Parathyroid adenoma (tissue), 2 donors: ENCODE results near the gene AKT2.
A peak's percentile ranks its signal among the peaks of the same experiment; 100 is the strongest.
"Not testable (repeated sequence)": the region's sequence is repeated elsewhere in the genome, so short reads cannot be mapped to it uniquely, and the experiment has no call there.

Experiments
- H2AFZ ChIP-seq: fragments of 300-600 bp; sonication (generic); one replicate; pipeline ENCODE4 v1.7.0; 2017; ENCODE audit warnings: antibody characterized with exemption, mild to moderate bottlenecking
- H3K27ac ChIP-seq: fragments of 300-600 bp; sonication (generic); one replicate; pipeline ENCODE4 v1.7.0; 2017
- H3K27me3 ChIP-seq: fragments of 300-600 bp; sonication (generic); one replicate; pipeline ENCODE4 v1.7.0; 2017; ENCODE audit warnings: low read length; ENCODE audit not compliant: control insufficient read depth, insufficient read depth
- H3K36me3 ChIP-seq: fragments of 300-600 bp; sonication (generic); one replicate; pipeline ENCODE4 v1.7.0; 2017; ENCODE audit warnings: low read length; ENCODE audit not compliant: control insufficient read depth, insufficient read depth
- H3K4me1 ChIP-seq: fragments of 300-600 bp; sonication (generic); one replicate; pipeline ENCODE4 v1.7.0; 2017; ENCODE audit warnings: control low read depth
- H3K4me2 ChIP-seq: fragments of 300-600 bp; sonication (generic); one replicate; pipeline ENCODE4 v1.7.0; 2017; ENCODE audit warnings: low read length
- H3K4me3 ChIP-seq: fragments of 300-600 bp; sonication (generic); one replicate; pipeline ENCODE4 v1.7.0; 2017; ENCODE audit warnings: low read depth, low read length
- H3K79me2 ChIP-seq: fragments of 300-600 bp; sonication (generic); one replicate; pipeline ENCODE4 v1.7.0; 2017; ENCODE audit warnings: control low read depth
- H3K9ac ChIP-seq: fragments of 300-600 bp; sonication (generic); one replicate; pipeline ENCODE4 v1.7.0; 2017; ENCODE audit warnings: mild to moderate bottlenecking
- H3K9me3 ChIP-seq: fragments of 300-600 bp; sonication (generic); one replicate; pipeline ENCODE4 v1.7.0; 2017; ENCODE audit warnings: low read length; ENCODE audit not compliant: control insufficient read depth
- CTCF ChIP-seq: fragments of 300-600 bp; sonication (generic); IDR thresholded peaks from one replicate; pipeline ENCODE4 v1.7.0; 2017; ENCODE audit warnings: antibody characterized with exemption, mild to moderate bottlenecking
- donor health status: primary hyperparathyroidism.

AKT2 gene

GRCh38 chr19:40284501-40285352 lies at the start of gene AKT2:
Gene AKT2 (minus strand): TSS chr19:40285345. CDS start chr19:40265267, 20,078 bp downstream.
- Histone ChIP-seq H3K4me1 (peaks cover 32% of the 10 kb centered on the region), H3K4me3 (peak within 1 kb of the TSS; percentile 90)
- TF ChIP-seq CTCF, result peak; percentile 8

GRCh38 chr19:40333083-40333482 lies 47.9 kb upstream of the AKT2 start:
- H3K27ac ChIP-seq, result not testable (repeated sequence)

More at GRCh38 chr19:40284501-40285352, at the start of gene AKT2:
- H3K27ac ChIP-seq, result peak within 1 kb of the TSS; percentile 89
- H3K9ac ChIP-seq, result peak within 1 kb of the TSS; percentile 91
- peaks cover 57% of the 10 kb centered on the region for H3K79me2 ChIP-seq
- no peaks in the 10 kb centered on the region for H3K9me3 ChIP-seq
- no peaks in the 10 kb centered on the region for H3K36me3 ChIP-seq
- peak within 1 kb of the TSS; percentile 89 for H3K4me2 ChIP-seq
- peak within 1 kb of the TSS; percentile 91 for H2AFZ ChIP-seq
- H3K27me3 ChIP-seq, result no peaks in the 10 kb centered on the region

GRCh38 chr19:40332669-40333068 lies 47.5 kb upstream of the AKT2 start:
- no peaks in the 10 kb centered on the region for H3K9me3 ChIP-seq
- H3K79me2 ChIP-seq, result no peaks in the 10 kb centered on the region
- H3K4me1 ChIP-seq, result no peaks in the 10 kb centered on the region
- no peak for TF ChIP-seq CTCF
- no peak overlapping the region for H3K9ac ChIP-seq
- no peak overlapping the region for H3K4me3 ChIP-seq
- H3K4me2 ChIP-seq, result no peak overlapping the region
- H3K36me3 ChIP-seq, result no peaks in the 10 kb centered on the region
- H3K27me3 ChIP-seq, result no peaks in the 10 kb centered on the region
- no peak overlapping the region for H2AFZ ChIP-seq
- no peak overlapping the region for H3K27ac ChIP-seq

More at GRCh38 chr19:40333083-40333482, 47.9 kb upstream of the AKT2 start:
- H3K36me3 ChIP-seq, H3K9ac ChIP-seq, H2AFZ ChIP-seq, H3K4me1 ChIP-seq, H3K4me3 ChIP-seq, H3K4me2 ChIP-seq, H3K9me3 ChIP-seq, H3K79me2 ChIP-seq, H3K27me3 ChIP-seq: not testable (repeated sequence)

GRCh38 chr19:40331052-40331451 lies 45.9 kb upstream of the AKT2 start:
- no peaks in the 10 kb centered on the region for H3K36me3 ChIP-seq
- H3K27me3 ChIP-seq, result no peaks in the 10 kb centered on the region
- H3K9me3 ChIP-seq, result no peaks in the 10 kb centered on the region
- H3K79me2 ChIP-seq, result no peaks in the 10 kb centered on the region
- peak overlapping the region; percentile 56 for H3K27ac ChIP-seq
- no peak for TF ChIP-seq CTCF
- H3K4me3 ChIP-seq, result no peak overlapping the region
- no peak overlapping the region for H3K9ac ChIP-seq
- H3K4me2 ChIP-seq, result peak overlapping the region; percentile 34
- no peaks in the 10 kb centered on the region for H3K4me1 ChIP-seq
- H2AFZ ChIP-seq, result no peak overlapping the region

DNA sequence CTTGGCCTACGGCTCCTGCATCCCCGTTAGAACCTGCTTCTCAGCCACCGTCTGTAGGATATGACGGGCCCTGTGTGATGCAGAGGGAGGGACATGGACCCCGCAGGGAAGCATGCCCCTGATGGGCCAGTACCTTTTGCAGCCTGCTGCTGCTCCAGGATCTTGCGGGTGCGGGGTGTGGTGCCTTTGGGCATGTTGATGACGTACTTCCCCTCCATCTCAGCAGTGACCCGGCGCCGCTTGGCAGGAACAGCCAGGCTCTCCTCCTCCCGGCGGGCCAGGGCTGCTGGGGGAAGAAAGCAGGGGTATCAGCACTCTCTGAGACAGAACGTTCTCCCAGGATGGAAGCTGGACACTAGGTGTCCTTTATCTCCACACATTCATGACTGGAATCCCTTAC lies 41.1 kb upstream of the AKT2 start:
- Histone ChIP-seq H3K4me3 (no peak overlapping the region), H3K4me2 (no peak overlapping the region), H3K36me3 (no peaks in the 10 kb centered on the region), H3K27ac (no peak overlapping the region), H3K9ac (no peak overlapping the region), H3K27me3 (no peaks in the 10 kb centered on the region), H3K4me1 (no peaks in the 10 kb centered on the region), H2AFZ (no peak overlapping the region), H3K79me2 (no peaks in the 10 kb centered on the region), H3K9me3 (no peaks in the 10 kb centered on the region)
- TF ChIP-seq CTCF, result no peak
